ENCODE data around the gene VWA5B1. TPM values are rescaled to one million over a fixed set of nuclear protein-coding genes. Genes with fewer than 3 reads are reported as not detected.

The VWA5B1 gene
- total and polyA plus RNA-seq, 2 of the 8 experiments (the other 6 are each of a cell fraction or from before 2014, with no cell fraction given): 0.54 to 2.3 TPM

DNA sequence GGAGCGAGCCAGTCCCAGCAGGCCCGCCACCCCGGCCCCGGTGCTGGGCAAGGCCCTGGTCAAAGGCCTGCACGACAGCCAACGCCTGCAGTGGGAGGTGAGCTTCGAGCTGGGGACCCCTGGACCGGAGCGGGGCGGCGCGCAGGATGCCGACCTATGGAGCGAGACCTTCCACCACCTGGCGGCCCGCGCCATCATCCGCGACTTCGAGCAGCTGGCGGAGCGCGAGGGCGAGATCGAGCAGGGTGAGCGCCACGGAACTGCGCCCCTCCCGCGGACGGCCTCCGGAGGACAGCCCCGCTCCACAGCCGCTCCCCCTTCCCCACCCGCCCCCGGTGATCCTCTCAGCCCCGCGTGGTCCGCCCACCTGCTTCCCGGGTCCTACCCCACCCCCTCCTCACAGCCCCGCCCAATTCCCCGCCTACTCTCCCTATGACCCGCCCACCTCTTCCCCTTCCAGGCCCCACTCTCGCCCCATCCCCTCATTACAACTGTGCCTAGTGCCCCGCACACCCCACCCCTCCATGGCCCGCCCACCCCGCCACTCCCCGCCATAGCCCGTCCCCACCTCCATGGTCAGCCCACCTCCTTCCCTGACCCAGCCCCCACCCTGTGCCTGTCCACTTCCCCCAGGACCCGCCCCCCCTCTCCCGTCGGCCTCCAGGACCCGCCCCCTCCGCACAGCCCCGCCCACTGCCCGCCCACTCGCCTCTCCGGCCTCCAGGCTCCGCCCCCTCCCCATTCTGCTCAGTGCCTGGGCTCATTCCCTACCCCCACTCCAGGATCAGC is 52.7 kb downstream of the VWA5B1 start:
- DNase-seq (ENCODE audit: low read depth in 1 of 2, low spot score in 2 of 2) (peak; percentile 49 to 86), FAIRE-seq (no peak)
- Histone ChIP-seq H3K14ac (ENCODE audit: insufficient read length) (no peak overlapping the region), H3K27me3 (replicated peaks in 1 of 4; ENCODE audit: control insufficient read depth in 3 of 4, extremely low read depth in 1 of 4, insufficient read depth in 3 of 4, low read length in 3 of 4) (peaks cover 6 to 10% (median 9%) of the 10 kb centered on the region in 4 experiments; a peak in 6 of 7 replicates), H3K27ac (ENCODE audit: low read depth, low read length) (peak overlapping the region; percentile 14; the same call in 1 of the 2 replicates), H3K23me2 (ENCODE audit: low read depth, low read length) (peaks cover 9% of the 10 kb centered on the region; the same call in 1 of the 2 replicates), H2BK15ac (ENCODE audit: low read length) (no peak overlapping the region; the same call in 1 of the 2 replicates), H3K9ac (replicated peaks in 1 of 4; ENCODE audit: extremely low read depth in 1 of 4, low read depth in 3 of 4, low read length in 3 of 4) (peak overlapping the region in 1 of 4 experiments; percentile 9; a peak in 2 of 7 replicates), H3K4me2 (ENCODE audit: insufficient read depth in 1 of 2, low read depth in 2 of 2, low read length in 2 of 2) (peak overlapping the region; percentile 93), H4K5ac (ENCODE audit: insufficient read length, low read depth, low read length) (no peak overlapping the region), H3K9me3 (ENCODE audit: insufficient read depth in 2 of 2, low read depth in 1 of 2, low read length in 1 of 2) (no peaks in the 10 kb centered on the region), H3K36me3 (ENCODE audit: control insufficient read depth in 2 of 4, insufficient read depth in 4 of 4, low read length in 3 of 4) (no peaks in the 10 kb centered on the region), H4K91ac (replicated peaks; ENCODE audit: insufficient read length, low read length) (peak overlapping the region; percentile 10), H3K4ac (replicated peaks; ENCODE audit: insufficient read length, low read depth, low read length) (no peak overlapping the region), H3K56ac (replicated peaks; ENCODE audit: insufficient read length, low read depth, low read length) (no peak overlapping the region), H3K79me1 (ENCODE audit: low read depth, low read length) (no peaks in the 10 kb centered on the region), H4K20me1 (replicated peaks in 1 of 2; ENCODE audit: control insufficient read depth in 1 of 2, insufficient read depth in 2 of 2, low read length in 2 of 2) (no peaks in the 10 kb centered on the region), H2AK5ac (ENCODE audit: low read depth, low read length) (no peak overlapping the region), H2BK120ac (replicated peaks; ENCODE audit: low read depth, low read length) (no peak overlapping the region), H3K23ac (ENCODE audit: insufficient read length) (no peak overlapping the region), H2BK12ac (ENCODE audit: low read depth, low read length) (peak overlapping the region; percentile 63; the same call in 1 of the 2 replicates), H3K4me3 (ENCODE audit: extremely low read depth in 1 of 4, insufficient read depth in 2 of 4, low read depth in 3 of 4, low read length in 4 of 4) (peak overlapping the region; percentile 35 to 65 (median 48)), H4K8ac (ENCODE audit: extremely low read depth, insufficient read depth, low read length) (peak overlapping the region; percentile 71; the same call in 1 of the 2 replicates), H2BK5ac (ENCODE audit: low read depth, low read length) (peak overlapping the region; percentile 92; the same call in 1 of the 2 replicates), H2AFZ (ENCODE audit: low read length) (peak overlapping the region; percentile 89; the same call in 1 of the 2 replicates), H2BK20ac (ENCODE audit: low read length) (no peak overlapping the region), H3K4me1 (replicated peaks in 1 of 4; ENCODE audit: control insufficient read depth in 3 of 4, insufficient read depth in 4 of 4, low read length in 3 of 4) (peaks cover 2 to 18% (median 8%) of the 10 kb centered on the region in 4 experiments; a peak in 5 of 7 replicates), H3K18ac (ENCODE audit: extremely low read depth, low read length) (peak overlapping the region; percentile 71), H3K79me2 (ENCODE audit: control insufficient read depth in 1 of 2, insufficient read depth in 2 of 2, low read length in 2 of 2) (no peaks in the 10 kb centered on the region)
- 17% methylated on average over 8 of the region's 59 CpGs; no CpG with 5 or more reads in 1 of the 2 experiments for WGBS, 2 experiments (ENCODE audit: extremely low coverage in 1 of 2, insufficient coverage in 1 of 2, insufficient read length in 1 of 2, insufficient replicate concordance in 2 of 2, low coverage in 1 of 2, low lambda C conversion rate in 2 of 2, missing lambda C conversion rate in 1 of 2)
- ChIA-PET CTCF (ENCODE audit: partially characterized antibody) (interaction anchor here (0.6 to 1.8 kb wide), 7 partner anchors 9 to 131 kb away, joined by 3 to 7 read pairs (median 3); no protein-coding TSS in a partner anchor), POLR2A (ENCODE audit: partially characterized antibody) (no interaction called here)
- TF ChIP-seq, protein P1, sequence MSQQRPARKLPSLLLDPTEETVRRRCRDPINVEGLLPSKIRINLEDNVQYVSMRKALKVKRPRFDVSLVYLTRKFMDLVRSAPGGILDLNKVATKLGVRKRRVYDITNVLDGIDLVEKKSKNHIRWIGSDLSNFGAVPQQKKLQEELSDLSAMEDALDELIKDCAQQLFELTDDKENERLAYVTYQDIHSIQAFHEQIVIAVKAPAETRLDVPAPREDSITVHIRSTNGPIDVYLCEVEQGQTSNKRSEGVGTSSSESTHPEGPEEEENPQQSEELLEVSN (IDR thresholded peaks at IDR 0.05): peak; percentile 94
- TF ChIP-seq HDAC2 (IDR thresholded peaks at IDR 0.05; ENCODE audit: borderline replicate concordance in 1 of 2, low read depth in 2 of 2, low read length in 2 of 2) (no peak), TCF12 (IDR thresholded peaks at IDR 0.05; ENCODE audit: low read depth, low read length) (no peak), RAD21 (IDR thresholded peaks at IDR 0.05 in 1 of 2, conservative IDR thresholded peaks at IDR 0.05 in 1 of 2; ENCODE audit: low read depth in 2 of 2, low read length in 2 of 2) (0 out of 4 replicates have a peak, but pooled peaks of 1 of the 2 experiments have one; percentile 4), KDM4A (IDR thresholded peaks at IDR 0.05; ENCODE audit: low read depth, low read length, severe bottlenecking) (peak; percentile 89)
- TF ChIP-seq, protein P2, sequence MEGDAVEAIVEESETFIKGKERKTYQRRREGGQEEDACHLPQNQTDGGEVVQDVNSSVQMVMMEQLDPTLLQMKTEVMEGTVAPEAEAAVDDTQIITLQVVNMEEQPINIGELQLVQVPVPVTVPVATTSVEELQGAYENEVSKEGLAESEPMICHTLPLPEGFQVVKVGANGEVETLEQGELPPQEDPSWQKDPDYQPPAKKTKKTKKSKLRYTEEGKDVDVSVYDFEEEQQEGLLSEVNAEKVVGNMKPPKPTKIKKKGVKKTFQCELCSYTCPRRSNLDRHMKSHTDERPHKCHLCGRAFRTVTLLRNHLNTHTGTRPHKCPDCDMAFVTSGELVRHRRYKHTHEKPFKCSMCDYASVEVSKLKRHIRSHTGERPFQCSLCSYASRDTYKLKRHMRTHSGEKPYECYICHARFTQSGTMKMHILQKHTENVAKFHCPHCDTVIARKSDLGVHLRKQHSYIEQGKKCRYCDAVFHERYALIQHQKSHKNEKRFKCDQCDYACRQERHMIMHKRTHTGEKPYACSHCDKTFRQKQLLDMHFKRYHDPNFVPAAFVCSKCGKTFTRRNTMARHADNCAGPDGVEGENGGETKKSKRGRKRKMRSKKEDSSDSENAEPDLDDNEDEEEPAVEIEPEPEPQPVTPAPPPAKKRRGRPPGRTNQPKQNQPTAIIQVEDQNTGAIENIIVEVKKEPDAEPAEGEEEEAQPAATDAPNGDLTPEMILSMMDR (IDR thresholded peaks at IDR 0.05; ENCODE audit: control extremely low read depth in 1 of 3, insufficient read depth in 1 of 3, low read depth in 1 of 3, low read length in 3 of 3): 0 out of 4 replicates have a peak, but pooled peaks of 1 of the 3 experiments have one; percentile 1

Data from H1 (cell line).